RPMI8226 (cell line): ENCODE results near the gene ARHGEF38.

Source experiments
- DNase-seq: peaks from one replicate; pipeline ENCODE4 v3.0.0-alpha.2; 2015

Gene ARHGEF38

GRCh38 chr4:105551965-105552746 is at the start of gene ARHGEF38:
Gene ARHGEF38, plus strand, starts transcription at chr4:105552620. Its CDS starts 146 bp downstream, at chr4:105552766.
- peak; percentile 69 for DNase-seq

- no peak for DNase-seq
Observed at GRCh38 chr4:105503484-105503883, 48.9 kb upstream of the ARHGEF38 start.

DNA sequence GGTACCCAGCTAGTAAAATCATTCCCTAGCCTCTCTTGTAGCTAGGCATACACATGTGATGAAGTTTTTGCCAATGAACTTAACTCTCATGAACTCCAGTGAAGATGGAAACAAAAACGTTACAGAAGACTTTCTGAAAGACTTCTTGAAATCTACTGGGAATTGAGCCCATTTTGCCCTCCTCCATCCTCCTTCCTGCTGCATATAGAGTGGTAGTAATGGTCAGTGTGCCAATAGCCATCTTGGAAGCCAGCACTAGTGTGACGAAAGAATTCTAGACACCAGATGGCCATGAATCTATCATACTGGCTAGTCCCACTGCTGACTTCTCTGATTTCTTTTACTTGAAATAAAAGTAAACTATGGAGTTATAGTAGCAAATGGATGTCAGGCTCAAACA is 47.7 kb upstream of the ARHGEF38 start:
- DNase-seq = no peak

DNA sequence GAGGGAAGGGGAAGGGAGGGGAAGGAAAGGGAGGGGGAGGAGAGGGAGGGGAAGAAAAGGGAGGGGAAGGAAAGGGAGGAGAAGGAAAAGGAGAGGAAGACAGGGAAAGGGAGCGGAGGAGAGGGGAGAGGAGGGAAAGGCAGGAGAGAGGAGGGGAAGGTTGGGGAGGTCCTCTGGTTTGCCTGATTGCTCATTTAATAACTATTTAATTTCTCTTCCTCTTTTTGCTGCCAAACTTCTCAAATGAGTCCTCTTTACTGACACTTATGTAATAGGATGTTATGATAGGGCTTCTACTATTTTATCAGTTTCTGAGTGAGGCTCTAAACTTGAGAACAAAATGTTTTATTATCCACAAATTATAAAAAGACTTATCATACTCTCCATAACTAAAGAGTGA is 43.1 kb upstream of the ARHGEF38 start:
- no peak for DNase-seq

- no peak for DNase-seq
Observed at GRCh38 chr4:105509714-105510113, 42.7 kb upstream of the ARHGEF38 start.

GRCh38 chr4:105510245-105510644 is 42.2 kb upstream of the ARHGEF38 start:
- no peak for DNase-seq

DNA sequence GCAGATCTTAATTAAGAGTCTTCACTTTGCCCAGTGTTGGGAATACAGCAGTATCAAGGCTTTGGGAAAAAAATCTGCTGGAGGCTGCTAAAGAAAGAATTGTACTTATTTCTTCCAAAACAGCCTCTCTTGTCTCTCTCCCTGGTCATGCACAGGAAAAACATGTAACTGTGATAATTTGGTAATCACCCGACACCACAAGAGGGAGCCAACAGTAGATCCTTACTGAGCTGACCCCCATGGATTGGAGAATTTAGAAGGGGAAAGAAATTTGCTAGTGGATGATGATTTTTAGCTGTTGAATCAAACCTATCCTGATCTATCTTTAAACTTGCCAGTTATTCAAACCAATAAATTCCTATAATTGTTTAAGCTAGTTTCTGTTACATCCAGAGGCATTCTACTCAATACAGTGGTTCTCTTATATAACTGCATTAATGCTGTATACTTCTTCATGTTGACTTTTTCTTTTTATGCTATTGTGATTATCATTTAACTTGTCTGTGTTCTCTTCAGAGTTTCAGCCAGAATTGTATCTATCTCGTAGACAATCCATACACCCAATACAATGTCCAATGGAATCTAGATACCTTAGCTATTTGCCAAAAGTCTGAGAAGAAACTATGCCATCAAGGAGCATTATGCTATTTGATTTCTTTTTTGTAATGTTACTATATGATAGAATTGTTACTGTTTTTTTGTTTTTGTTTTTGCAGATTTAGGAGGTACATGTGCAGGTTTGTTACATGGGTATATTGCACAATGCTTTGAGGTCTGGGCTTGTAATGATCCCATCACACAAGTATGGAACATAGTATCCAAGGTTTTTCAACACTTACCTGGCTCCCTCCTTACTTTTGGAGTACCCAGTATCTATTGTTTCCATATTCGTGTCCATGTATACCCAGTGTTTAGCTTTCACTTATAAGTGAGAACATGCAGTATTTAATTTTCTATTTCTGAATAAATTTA is 31.3 kb upstream of the ARHGEF38 start:
- DNase-seq = peak; percentile 41

GRCh38 chr4:105526656-105527055 is 25.8 kb upstream of the ARHGEF38 start:
- no peak for DNase-seq

DNA sequence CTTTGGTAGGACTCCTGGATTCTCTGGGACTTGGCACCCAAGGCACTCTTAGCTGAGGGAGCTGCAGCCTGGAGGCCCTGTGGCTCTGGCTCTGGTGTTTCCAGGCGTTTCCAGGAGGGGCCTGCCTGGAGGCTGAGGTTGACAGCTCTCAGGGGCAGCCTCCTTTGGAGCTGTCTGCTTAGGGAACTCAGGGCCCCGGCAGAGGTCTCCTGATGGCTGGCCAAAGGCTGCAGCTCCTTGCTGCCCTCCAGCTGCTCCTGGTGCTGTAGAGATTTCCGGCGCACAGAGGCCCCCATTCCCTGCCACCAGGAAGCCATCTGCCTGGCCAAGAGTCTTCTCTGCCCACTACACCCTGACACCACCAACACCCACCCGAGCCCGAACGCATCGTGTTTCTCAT is 25.3 kb upstream of the ARHGEF38 start:
- DNase-seq = no peak

DNA sequence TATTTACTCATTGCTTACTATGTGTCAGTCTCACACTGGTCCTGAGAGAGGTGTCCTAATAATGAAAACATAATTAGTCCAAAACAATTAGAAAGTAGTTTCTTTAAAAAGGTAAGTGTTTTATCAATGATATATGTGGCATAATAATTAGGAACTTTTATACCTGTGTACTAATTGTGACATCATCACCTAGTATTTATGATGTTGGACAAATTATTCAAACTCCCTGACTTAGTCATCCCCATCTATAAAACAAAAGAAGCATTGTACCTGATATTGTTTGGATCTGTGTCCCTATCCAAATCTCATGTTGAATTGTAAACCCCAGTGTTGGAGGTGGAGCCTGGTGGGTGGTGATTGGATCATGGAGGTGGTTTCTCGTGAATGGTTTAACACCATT is 15.8 kb upstream of the ARHGEF38 start:
- no peak for DNase-seq

- no peak for DNase-seq
Observed at GRCh38 chr4:105541420-105541819, 11.0 kb upstream of the ARHGEF38 start.

DNA sequence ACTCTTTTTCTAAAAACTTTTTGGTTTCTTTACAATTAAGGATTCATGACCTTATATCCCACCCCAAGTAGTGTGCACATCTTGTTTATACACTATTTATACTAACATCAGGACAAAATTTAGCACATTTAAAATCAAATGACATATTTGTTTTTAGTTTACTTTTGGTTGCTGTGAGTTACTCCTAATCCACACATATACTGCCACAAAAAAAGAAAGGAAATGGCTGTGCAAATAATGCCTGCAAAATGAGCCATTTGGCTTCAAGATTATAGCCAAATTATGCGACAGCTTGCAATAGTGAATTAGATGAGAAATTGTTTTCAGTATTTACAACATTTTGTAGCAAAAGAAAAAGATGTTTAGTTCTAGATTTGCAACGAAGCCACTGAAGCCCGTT is 10.4 kb upstream of the ARHGEF38 start:
- no peak for DNase-seq

DNA sequence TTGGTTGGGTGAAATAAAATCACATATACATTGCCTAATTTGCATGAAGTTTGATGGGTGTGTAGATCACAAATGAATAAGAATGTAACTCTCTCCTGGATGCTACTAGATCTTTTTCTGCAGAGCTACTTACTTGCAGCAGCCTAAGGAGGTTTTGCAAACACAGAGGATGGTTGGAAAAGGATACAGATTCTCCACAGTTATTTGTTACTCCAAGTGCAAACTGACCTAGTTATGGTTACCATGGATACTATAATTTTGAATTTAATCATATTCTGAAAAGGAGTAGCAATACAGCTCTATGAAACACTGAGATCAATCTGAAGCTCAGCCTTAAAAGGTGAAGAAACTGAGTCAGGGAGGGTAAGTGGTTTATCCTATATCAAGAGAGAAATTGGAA is 9.1 kb upstream of the ARHGEF38 start:
- DNase-seq = no peak

- no peak for DNase-seq
Observed at GRCh38 chr4:105543881-105544280, 8.5 kb upstream of the ARHGEF38 start.

DNA sequence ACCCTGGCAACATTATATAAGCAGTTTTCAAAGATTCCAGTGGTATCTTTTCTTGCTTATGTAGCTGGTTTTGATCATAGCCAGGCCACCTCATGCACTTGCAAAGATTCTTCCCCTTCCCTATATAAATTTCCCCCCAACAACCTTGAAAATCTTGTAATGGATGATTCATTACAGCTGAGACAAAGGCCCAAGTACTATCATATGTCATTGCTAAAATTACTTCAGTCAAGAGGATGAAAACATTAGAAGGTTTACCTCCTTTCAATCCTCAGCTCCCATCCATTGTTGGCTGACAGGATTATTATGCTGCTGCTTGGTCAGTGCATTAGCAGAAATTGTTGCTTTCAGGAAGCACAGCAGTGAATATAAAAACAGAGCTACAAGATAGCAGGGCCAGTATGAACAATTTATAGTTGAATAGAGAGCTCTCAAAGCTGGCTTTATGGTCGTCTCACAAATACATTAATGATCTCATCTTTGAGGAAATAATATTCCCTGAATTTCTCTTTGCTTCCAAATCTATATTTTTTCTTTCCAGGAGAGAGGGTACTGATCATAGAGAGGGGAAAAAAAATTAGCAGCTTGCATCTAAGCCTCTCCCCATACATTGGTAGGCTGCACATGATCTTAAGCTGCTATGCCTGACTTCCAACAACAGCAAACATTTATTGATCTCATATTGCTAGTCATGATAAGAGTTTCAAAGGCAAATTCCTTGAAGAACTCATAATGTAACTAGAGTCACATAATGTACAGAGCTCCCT is 7.7 kb upstream of the ARHGEF38 start:
- DNase-seq = no peak

DNA sequence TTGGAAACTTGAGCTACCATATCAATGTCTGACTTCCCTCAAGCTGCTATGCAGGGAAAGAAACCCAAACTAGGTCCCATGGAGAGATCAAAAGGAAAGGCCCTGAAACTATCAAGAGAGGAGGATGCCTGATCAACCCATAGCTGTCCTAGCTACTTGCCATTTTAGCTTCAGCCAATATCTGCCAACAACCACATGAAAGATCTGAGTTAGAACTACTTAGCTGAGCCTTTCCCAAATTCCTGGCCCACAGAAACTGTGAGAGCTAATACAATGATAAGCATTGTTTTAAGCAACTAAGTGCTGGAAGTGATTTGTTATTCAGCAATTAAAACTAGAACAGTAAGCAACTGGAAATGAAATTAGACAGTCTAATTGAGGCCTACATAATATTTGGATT is 6.3 kb upstream of the ARHGEF38 start:
- no peak for DNase-seq

- no peak for DNase-seq
Observed at GRCh38 chr4:105547769-105548168, 4.7 kb upstream of the ARHGEF38 start.

GRCh38 chr4:105548483-105548882 is 3.9 kb upstream of the ARHGEF38 start:
- no peak for DNase-seq

- no peak for DNase-seq
Observed at GRCh38 chr4:105550641-105551040, 1.8 kb upstream of the ARHGEF38 start.

DNA sequence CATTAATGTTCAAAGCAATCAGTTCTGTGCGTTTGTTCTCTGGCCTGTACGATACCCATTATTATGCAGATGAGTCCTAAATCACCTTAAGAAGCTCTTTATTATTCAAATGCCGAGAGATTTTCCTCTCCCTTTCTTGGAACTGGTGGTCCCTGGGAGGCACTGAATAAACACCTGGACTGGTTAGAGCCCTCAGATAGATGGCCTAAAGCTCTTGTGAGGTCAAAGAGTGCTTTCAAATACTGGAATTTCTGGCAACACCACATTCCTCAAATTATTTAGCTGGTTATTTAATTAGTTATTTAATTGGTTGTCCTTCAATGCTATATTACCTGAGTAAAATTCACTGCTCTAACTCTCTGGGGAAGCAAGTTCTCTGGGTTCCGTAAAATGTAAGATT is 3.0 kb downstream of the ARHGEF38 start:
- no peak for DNase-seq

GRCh38 chr4:105556206-105556605 is 3.8 kb downstream of the ARHGEF38 start:
- no peak for DNase-seq

- no peak for DNase-seq
Observed at GRCh38 chr4:105558277-105558676, 5.9 kb downstream of the ARHGEF38 start.

DNA sequence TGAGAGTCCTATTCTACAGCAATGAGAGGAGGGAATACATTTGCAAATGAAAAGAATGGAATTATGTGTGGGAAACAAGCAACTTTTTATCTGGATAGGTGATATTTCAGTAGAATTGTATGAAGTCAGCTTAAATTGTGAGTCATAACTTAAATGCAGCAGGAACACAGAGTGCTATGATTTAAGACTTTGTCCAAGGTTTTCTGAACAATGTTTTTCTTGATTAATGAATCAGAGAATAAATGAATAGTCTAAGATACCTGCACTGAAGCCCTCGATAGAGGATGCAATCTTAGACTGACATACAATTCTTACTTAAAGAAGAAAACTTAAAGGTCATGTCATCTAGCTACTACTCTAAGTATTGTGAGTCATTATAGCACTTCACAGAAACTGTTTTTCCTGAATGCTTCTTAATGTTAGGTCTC is 8.0 kb downstream of the ARHGEF38 start:
- no peak for DNase-seq
